Measurements from ENCODE around the gene NUDT14.

The NUDT14 gene

DNA sequence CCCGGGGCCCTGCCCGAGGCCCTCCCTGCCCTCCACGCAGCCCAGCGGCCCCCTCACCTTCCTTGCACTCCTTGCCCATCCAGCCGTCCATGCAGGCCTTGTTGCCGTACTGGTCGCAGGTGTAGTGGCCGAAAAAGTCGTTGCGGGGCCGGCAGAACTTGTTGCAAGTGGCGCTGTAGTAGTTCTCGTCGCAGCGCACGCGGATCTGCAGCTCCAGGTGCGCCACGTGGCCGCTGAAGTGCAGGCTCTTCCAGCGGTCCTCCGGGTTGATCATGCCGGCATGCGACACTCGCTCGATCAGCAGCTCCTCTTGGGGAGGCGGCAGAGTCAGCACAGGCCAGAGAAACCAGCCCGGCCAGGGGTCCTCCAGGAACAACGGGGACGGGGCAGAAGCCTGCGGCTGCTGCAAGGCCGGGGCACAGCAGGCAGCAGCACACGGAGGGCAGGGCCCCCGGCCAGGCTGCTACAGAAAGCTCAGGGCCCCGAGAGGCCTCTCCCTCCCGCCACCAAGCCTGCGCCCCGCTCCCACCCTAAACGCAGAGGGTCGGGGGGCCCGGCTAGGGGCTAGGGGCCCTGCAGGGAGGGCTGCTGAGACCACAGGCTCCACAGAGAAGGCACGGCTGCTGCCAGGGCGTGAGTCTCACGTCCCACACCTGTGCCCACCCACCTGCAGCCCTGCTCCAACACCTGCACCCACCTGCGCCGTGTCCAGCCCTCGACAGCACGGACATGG, 25.3 kb downstream of the NUDT14 start:
- no peak for DNase-seq

DNA sequence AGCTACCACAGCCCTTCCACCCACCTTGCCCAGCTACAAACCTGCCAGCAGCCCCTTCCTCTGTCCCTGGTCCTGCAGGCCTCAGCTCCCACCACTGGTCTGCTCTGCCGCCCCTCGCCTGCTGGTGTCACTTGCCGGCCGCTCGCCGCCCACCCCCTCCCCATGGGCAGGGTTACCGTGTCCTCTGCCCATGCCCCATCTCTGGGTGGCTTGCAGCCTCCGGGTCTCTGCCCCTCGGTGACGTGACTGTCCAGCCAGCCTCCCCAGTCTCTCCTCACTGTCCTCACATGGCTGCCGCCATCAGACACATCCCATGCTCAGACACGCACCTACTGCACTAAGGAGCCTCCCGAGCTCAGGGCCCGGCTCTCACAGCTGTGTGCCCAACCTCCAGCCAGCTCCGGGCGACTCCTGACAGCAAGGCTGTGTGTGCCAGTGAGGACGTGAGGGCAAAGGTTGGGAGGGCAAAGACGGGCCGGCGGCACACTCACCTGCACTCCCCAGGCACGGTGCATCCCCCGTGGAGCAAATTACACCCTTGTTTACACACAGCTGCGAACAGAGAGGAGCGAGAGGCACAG, 26.0 kb downstream of the NUDT14 start:
- DNase-seq: no peak

DNA sequence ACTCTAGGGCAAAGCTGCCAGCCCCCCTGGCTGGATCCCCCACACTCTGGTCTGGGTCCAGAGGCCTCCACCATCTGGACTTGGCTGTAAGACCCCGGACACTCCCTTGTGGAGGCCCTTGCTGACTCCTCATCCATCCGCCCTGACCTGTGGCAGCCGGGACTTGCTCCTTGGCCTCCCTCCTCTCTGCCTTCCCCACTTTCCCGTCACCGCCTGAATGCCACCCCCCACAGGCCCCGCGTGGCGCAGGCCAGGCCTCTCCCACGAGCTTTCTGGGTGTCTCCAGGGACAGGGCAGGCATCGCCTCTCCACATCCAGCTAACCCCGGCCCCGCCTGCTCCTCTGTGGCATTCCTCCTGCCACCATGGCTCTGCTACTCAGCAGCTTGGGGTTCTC, 26.6 kb downstream of the NUDT14 start:
- DNase-seq: no peak

GRCh38 chr14:105153739-105154475, 27.2 kb downstream of the NUDT14 start:
- DNase-seq: no peak

GRCh38 chr14:105153331-105153731, 27.8 kb downstream of the NUDT14 start:
- DNase-seq: no peak

DNA sequence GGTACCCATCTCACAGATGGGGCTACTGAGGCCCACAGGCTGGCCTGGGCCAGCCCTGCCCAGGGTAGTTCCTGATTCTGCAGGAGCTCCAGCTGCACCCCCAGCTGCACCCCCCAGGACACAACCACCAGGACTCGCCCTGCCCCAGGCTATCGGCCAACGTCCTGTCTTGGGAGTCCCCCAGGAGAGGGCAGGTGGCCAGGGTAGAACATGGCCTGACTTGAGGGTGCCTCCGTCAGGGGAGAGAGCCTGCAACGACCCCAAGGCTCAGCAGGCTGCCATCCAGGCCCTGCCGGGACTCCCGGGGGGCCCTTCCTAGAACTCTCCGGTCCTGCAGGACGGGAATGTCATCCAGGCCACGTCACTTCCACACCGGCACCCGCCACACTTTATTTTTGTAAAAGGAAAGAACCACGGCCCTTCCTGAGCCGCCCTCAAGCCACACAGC, 28.3 kb downstream of the NUDT14 start:
- DNase-seq: no peak

DNA sequence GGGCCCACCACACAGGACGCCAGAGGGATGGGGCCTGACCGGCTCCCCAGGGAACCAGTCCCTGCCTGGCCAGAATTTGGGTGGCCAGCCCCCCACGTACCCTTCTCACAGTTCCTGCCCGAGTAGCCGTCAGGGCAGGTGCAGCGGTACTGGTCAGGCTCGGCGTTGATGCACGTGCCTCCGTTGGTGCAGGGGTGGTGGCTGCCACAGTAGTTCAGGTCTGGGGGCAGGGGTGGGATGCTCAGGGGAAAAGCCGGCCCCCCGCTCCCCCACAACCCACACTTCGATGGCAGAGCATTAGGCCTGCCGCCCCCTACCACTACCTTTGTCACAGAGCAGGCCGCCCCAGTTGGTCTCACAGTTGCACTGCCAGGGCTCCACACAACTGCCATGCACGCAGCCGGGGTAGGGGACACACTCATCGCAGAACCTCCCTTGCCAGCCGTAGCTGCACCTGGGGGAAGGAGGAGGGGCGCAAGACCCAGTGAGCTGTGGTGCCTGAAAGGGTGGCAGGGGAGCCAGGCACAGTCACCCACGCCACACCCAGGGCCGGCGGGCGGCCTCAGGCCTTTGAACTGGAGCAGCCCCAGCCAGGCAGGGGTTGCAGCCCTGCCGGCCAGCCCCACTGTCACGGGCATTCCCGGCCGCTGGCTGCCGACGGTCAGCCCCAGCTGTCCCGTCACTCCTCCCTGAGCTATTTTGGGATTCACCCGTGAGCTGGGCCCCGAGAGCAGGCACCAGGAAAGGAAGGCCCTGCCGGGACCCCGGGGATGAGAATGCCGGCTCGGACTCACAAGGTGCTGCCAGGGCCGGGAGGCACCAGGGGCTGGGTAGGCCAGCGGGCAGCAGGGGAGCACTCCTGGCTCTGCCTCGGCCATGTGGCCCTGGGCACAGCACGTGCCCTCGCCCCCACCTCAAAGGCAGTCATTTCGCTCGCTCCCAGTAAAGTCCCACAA, 29.0 kb downstream of the NUDT14 start:
- no peak for DNase-seq

GRCh38 chr14:105151084-105151837, 29.9 kb downstream of the NUDT14 start:
- no peak for DNase-seq

DNA sequence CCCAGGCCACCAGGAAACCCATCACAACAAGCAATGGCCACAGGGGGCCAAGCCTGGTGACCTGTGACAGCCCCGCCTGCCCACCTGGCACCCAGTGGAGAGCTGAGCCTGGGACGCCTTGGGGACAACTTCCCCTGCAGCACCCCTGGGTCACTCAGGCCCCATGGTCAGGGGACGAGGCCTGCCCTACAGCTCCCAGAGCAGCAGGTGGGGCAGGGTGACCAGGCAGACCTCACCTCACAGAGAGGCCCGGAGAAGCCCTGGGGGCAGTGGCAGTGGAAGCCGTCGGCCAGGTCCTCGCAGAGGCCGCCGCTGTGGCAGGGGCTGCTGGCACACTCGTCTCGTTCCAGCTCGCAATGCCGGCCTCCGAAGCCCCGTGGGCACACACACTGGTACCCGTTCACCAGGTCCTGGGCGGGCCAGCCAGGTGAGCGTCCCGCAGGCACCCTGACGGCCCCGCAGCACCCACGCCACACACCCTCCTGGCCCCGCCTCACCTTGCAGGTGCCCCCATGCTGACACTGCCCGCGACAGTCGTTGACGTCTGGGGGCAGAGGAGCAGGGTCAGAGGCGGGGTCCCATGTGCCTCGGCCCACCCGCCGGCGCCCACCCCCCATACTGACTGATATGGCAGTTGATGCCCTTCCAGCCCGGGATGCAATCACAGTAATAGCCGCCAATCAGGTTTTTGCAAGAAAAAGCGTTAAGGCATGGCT, 30.6 kb downstream of the NUDT14 start:
- no peak for DNase-seq

GRCh38 chr14:105150026-105150367, 31.1 kb downstream of the NUDT14 start:
- no peak for DNase-seq

DNA sequence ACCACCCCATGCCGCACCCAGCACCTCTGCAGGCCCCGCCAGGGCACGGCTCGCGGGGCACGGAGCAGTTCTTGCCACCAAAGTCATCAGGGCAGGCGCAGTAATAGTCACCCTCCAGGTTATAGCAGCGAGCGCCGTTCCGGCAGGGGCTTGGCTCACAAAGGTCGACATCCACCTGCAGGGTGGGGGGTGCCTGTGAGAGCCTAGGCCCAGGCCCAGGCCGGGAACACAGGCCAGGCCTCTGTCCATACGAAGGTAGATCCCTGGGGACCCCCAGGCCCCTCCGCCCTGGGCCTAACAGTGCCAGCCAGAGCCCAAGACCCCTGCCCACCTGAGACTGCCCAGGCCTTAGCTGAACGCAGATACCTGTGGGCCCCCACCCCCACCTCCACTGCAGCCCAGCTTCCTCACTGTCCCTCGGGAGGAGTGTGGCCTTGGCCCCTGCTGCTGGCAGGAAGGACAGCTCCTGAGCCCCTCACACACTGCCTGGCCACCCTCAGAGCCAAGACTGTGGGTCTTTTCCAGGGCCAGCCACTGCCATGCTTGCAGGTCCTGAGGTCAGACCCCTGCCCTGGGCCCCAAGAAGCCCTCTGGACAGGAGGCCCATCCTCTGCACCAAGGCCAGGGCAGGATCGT, 31.8 kb downstream of the NUDT14 start:
- no peak for DNase-seq

DNA sequence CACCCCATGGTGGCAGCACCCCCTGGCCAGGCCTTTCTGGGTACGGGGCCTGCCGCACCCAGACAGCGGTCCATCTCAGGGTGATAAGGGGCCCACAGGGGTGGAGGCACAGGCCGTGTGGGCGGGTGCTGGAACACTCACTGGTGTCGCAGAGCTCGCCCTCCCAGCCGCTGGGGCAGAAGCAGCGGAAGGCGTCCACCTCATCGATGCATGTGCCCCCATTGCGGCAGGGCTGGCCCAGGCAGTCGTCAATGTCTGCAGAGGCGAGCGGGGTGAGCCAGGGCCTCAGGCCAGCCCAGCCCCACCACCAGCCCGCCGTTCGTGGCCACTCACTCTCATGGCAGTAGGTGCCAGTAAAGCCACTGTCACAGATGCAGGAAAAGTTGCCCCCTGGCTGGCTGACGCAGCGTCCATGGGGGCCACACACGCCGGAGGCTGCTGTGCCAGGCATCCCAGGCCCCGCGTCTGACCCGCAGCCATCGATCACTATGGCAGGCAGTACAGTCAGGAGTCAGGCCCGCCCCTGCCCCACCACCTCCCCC, 32.4 kb downstream of the NUDT14 start:
- no peak for DNase-seq

- DNase-seq: no peak
Observed at GRCh38 chr14:105147671-105148603, 33.2 kb downstream of the NUDT14 start.

- no peak for DNase-seq
Observed at GRCh38 chr14:105146976-105147635, 34.0 kb downstream of the NUDT14 start.

DNA sequence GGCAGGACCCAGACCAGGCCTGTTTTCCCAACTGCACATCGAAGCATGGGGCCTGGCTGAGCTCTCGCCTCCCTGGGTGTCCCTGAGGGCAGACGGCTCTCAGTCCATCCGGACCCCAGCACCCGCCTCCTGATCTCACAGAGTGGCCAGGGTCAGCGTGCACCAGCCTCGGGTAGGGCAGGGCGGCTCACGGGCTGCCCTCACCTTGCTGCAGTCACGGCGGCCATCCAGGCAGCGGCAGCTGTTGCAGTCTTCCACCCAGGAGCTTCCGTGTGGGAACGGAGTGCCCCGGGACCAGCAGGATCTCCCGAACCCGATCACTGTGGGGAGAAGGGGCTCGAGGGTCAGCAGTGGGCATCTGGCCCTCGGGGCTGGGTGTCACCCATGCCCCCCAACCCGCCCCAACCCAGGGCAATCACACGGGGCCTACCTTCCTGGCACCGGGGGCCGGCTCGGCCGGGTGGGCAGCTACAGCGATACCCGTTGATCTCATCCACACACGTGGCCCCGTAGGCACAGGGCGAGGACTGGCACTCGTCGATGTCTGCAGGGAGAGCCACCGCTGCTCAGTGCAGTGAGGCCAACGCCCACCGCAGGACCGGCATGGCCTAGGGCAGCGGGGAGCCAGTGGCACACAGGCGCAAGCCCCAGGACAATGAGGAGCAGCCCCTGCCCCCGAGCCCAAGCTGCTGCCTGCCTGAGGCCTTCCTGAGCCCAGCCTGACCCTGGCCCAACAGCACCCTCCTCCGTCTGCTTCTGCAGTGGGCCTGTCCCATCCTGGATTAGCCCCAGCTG, 34.7 kb downstream of the NUDT14 start:
- DNase-seq: no peak

DNA sequence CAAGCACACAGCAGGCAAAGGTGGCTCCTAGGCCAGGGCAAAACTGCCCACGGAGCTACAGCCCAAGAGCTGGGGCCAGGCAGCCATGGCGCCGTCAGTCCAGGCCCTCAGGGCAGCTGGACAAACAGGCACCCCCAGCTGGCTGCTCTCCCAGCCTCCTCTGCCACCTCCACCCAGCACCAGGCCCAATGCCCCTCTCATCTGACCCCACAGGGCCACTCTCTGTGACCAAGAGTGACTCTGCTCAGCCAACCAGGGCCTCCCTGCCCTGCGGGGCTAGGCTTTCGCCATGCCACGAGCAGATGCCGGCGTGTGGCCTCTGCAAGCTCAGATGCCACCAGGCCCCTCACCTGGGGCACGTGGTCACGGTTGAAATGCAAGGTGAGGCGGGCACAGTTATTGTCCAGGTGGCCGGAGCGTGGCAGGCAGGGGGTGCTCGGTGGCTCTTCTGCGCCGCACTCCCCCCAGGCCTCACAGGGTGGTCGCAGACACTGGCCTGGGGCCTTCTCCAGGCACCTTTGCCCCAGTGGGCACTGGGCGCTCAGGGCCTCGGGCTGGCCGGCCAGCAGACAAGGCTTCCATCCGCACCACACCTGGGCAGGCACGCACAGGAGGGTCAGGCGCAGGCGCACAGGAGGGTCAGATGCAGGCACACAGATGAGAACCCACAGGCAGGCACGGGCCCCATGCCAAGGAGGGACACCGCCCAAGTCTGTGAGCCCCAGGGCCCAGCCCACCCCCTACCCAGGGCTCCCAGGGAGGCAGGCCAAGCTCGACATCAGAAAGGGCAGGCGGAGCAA, 35.5 kb downstream of the NUDT14 start:
- DNase-seq: no peak

GRCh38 chr14:105144666-105145380, 36.3 kb downstream of the NUDT14 start:
- DNase-seq: no peak

All from activated naive CD4-positive, alpha-beta T cell (primary cell).